Endometrium (tissue), 2 donors: ENCODE results near the gene PTPRG.
A peak's percentile ranks its signal among the peaks of the same experiment; 100 is the strongest.

Experiments
- FAIRE-seq: peaks from 2 replicates; lab custom pipeline; 2012; peaks lifted over from hg19 to GRCh38; lab: Jason Lieb, UNC
- donor health status: control.
- donor health status: control.

PTPRG gene

GRCh38 chr3:61828880-61829721, 267.7 kb downstream of the PTPRG start:
- FAIRE-seq, result no peak

DNA sequence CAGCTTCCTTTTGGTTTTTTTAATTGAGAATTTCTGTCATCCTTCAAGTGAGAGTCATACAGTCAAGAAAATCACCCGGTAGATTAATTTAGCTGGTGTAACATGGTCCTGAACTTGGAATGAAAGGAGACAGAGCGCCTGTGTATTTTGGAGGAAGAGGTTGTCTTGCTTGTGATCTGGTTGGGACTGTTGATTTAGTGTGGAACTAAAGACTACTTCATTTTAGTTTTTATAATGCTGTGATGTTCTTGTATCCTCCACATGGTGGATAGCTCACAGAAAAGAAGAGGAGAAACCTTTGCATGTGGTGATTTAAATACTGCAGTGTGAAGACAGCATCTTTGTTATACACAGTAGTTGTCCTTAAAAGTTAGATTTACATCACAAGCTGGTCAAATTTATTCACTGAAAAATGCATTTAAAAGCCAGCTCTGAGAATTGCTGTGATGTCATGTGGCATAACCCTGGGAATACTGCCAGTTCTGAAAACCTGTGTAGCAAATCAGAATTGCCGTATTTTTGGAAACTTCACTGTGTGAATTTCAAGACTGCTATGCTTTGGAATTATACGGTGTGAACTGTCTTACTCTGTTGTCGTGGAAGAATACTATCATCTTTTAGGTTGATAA, 268.5 kb downstream of the PTPRG start:
- FAIRE-seq, result no peak

DNA sequence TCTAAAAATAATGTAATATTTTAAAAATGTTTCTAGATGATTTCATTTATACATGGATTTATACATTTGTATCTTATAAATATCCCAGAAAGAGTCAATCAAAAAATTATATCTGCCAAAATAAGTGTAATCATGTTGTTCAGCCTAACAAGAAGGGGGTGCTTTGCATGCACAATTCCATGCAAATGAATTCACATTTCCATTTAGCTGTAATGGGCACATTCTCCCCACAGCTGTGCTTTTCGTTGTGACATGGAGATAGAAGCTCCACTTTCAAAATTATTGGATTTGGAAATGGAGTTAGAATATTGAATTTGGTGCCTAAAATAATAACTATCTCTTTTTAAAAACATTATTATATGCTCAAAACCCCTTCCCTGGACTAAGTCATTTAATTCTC, 270.6 kb downstream of the PTPRG start:
- no peak for FAIRE-seq

DNA sequence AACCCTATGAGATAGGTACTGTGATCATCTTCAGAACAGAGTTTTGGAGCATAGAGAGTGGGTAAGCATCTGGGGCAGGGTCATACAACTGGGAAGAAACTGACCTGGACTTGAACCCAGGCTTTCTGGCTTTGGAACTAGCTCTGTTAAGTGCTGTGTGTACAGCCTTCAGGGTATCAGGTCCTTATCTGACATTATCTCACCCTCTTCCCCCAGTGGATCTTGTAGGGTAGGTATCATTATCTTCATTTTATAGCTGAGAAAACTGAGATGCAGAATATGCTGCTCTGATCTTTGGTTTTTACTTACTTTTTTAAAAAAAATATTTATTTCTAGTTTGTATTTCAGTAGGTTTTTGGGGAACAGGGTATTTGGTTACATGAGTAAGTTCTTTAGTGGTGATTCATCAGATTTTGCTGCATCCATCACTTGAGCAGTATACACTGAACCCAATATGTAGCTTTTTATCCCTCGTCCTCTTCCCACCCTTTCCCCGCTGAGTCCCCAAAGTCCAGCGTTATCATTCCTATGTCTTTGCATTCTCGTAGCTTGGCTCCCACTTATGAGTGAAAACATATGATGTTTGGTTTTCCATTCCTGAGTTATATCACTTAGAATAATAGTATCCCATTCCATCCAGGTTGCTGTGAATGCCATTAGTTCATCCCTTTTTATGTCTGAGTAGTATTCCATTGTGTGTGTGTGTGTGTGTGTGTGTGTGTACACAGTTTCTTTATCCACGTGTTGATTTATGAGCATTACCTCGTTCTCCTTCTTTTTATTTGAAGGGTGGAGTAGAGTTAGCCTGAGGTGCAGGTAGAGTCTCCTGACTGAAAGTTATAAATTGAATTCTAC, 271.2 kb downstream of the PTPRG start:
- no peak for FAIRE-seq

DNA sequence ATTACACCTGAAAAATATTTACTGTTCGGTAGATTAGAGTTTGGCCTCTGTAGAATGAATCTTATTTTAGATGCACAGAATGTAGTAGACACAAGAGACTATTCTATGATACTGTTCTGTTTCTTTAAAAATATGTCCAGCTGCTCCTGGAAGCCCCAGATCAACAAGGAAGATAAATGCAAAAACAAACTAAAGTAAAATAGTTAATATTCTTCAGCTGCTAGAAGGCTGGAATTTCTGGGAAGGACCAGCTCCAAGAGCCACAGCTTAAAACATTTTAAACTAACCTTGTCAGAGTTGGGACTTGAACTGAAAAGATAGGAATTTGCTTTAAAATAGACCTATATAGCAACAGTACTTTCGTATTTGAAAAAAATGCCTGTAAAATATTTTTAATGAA, 277.9 kb downstream of the PTPRG start:
- FAIRE-seq, result peak; percentile 51

DNA sequence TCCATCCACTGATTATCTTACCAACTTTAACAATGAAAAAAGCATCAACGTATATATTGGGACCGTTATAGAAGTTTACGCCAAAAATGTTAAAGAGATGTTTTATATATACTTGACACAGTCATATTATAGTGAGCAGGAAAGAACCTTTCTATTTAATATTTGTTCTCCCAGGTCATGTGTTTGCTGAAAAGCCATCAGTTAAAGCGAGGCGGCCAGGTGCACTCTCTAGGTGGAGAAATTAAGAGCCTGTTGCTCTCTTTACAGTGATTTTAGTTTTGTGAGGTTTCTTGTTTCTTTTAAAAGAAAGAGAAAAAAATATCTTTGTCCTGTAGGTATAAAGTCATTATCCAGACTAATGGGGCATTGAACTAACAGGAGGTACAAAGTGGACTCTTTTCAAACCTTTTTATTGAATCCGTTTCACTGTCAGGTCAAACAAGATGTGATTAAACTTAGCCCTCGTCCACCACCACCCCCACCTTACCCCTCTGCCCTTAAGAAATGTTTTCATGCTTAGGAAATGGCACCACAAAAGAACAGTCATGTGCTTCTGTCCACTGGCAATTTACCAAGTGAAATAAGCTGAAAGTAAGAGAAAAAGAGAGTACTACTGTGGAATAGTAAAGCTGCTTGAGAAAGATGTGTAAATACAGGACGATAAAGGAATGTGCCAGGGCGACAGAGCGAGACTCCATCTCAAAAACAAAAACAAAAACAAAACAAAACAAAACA, 279.9 kb downstream of the PTPRG start:
- no peak for FAIRE-seq

DNA sequence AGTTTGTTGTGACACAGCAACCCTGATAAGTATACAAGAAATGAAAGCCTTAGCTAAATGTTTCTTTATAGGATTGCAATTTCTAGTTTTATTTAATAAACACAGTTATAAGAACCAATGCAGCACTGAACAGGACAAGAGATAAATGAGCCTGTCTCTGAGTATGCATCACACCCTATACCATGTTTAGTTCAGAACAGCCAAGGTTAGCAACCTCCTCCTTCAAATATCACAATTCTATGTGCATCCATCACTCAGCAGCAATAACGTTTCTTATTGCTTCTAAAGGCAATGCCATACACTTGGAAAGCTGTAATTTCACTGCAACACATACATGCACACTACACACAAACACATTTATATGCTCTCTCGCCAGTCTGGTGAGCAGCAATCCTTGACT, 280.6 kb downstream of the PTPRG start:
- no peak for FAIRE-seq

DNA sequence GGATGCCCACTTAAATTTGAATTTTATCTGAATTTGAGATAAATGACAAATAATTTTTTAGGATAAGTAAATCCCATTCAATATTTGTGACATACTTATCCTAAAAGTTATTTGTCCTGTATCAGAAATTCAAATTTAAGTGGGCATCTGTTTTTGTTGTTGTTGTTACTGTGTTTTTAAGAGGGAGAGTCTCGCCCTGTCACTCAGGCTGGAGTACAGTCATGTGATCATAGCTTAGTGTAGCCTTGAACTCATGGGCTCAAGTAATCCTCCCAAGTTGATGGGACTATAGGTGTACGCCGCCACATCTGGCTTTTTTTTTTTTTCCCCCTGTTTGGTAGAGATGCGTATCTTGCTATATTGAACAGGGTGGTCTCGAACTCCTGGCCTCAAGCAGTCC, 283.0 kb downstream of the PTPRG start:
- no peak for FAIRE-seq

DNA sequence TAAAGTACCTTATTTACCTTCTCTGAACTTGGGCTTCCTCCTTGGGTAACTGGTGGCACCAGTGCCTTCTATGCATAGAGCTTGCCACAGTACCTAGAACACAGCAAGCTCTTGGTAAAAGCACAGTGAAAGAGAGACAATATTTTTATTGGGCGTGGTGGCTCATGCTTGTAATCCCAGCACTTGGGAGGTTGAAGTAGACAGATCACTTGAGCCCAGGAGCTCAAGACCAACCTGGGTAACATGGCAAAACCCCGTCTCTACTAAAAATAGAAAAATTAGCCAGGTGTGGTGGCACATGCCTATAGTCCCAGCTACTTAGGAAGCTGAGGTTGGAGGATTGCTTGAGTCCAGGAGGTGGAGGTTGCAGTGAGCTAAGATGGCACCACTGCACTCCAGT, 285.1 kb downstream of the PTPRG start:
- no peak for FAIRE-seq

GRCh38 chr3:61847784-61848462, 286.6 kb downstream of the PTPRG start:
- FAIRE-seq, result no peak

DNA sequence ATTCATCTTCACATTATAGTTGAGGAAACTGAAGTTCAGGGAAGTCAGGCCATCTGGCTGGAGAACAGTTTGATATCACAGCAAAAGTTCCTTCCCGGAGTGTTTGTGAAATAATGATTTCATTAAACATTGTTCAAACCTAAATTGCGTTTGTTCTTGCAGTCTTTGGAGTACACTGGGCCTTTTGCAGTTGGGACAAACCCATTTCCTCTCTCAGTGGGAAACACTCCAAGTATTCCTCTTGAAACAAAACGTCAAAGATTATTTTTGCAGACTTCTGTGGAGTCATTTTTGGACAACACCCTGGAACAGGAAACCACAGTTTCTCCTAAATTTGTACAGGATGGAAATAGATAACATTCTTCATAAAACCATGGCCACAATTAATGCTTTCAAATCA, 287.5 kb downstream of the PTPRG start:
- FAIRE-seq, result no peak

DNA sequence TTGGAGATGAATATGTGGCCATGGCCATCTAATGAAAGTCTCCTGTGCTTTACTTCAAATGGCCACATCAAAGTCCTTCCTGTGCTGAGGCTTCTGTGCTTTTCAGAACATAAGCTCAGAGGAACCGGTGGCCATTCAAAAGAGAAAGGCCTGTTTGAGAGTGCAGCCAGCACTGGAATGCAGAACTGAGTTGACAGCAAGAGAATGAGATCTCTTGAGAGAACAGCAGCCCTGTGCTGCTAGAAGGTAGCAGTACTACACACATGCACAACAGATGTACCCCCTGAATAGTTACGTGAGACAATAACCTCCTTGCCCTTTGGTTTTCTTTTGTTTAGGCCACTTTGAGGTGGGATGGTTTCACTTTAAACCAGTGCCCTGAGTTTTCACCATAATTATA, 292.5 kb downstream of the PTPRG start:
- FAIRE-seq, result no peak

DNA sequence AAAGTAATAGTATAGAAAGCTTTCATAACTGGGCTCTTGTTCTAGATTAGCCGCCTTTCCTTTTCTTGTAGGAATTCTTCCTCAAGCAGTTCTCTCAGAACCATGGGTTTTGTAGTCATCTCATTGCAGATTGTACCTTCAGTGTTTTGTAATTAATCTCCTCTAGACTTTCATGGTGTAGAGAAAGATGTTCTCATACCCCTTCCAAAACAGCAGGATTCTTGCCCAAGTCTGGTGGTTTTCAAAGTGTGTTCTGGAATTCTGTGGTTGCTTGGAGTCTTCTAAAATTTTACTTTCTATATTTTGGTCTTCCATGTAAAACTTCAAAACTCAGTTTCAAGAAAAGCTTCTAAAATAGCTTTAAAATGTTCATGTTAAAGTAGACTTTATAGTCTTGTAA, 293.8 kb downstream of the PTPRG start:
- no peak for FAIRE-seq

- FAIRE-seq, result no peak
Measured at GRCh38 chr3:61857297-61857696, 295.9 kb downstream of the PTPRG start.

DNA sequence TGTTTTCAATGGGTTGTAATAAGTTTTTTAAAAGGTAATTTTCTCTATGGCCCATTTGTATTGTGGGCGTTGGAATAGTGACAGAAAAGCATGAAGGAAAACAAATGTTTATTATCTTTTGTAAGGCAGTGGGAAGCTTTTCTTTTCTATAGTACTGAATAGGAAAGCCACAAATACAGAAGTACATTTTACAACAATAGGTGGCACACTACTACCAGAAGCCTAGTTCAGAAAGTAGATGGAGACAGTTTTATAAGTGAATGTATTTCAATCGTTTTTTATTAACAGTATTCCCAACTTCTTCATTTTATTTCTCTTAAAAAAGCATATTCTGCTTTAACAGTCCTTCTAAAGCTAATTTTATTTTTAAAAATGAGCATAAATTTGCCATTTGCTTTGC, 296.7 kb downstream of the PTPRG start:
- FAIRE-seq, result no peak

GRCh38 chr3:61861410-61861809, 300.0 kb downstream of the PTPRG start:
- FAIRE-seq, result no peak

GRCh38 chr3:61862614-61863289, 301.4 kb downstream of the PTPRG start:
- FAIRE-seq, result no peak

GRCh38 chr3:61863579-61863978, 302.2 kb downstream of the PTPRG start:
- no peak for FAIRE-seq

GRCh38 chr3:61864886-61865285, 303.5 kb downstream of the PTPRG start:
- no peak for FAIRE-seq

GRCh38 chr3:61865466-61866152, 304.2 kb downstream of the PTPRG start:
- no peak for FAIRE-seq
